GM13976 (cell line): ENCODE results near the gene ZDHHC18.

Experiments used
- DNase-seq: peaks from one replicate; pipeline ENCODE4 v3.0.0; 2012; ENCODE audit warnings: low spot score
- in situ Hi-C: fragments of 300-500 bp; cut with MboI; formaldehyde crosslinking; loops from one replicate; pipeline ENCODE4 v1.12.0; 2022; ENCODE audit warnings: low sequenced_read_pairs, mixed read lengths, inconsistent platforms; ENCODE audit not compliant: unreplicated experiment
- TF ChIP-seq, protein P1 (sequence below): IDR thresholded peaks from 2 replicates; pipeline ENCODE4 v1.5.1; 2012; ENCODE audit warnings: borderline replicate concordance, mild to moderate bottlenecking; ENCODE audit not compliant: insufficient read depth; ENCODE audit errors: extremely low read depth, missing control alignments, control extremely low read depth

The ZDHHC18 gene

DNA sequence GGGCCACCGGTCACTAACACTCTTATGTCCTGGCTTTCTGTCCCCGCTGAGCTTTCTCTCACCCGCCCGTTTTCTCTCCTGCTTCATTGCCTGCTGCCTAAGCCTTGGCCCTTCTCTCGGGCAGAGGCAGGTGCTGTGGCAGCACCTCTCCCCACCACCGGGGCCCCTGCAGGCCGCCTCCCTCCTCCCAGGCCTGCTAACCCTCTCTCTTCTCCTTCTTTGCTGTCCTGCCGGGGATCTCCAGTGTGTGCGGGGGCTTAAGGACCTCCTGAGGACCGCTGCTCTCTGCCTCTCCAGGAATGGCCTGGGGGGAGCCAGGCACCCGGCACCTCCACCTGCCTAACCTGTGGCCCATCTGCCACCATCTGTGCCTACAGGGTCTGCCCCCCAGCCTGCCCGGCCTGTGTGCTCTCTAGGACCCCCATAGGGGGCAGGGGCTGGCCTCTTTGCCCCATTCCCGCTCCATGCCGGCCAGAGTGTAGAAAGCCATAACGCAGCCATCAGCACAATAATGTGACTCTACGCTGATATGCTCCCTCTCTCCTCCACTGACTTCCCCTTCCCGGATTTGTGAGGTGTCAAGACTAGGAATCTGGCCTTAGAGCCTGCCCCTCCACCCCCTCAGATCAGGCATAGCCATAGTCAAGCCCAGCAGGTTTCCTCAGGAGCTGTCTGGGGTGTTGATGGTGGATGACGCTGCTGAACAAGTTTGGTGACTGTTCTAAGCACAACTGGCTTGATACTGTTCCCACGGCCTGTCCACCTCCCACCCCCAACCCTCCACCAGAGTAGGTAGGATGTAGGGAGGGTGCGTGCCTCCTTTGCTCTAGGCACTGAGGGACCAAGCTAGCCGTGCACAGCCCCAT, 30.3 kb downstream of the ZDHHC18 start:
- DNase-seq: no peak
- TF ChIP-seq, protein P1, sequence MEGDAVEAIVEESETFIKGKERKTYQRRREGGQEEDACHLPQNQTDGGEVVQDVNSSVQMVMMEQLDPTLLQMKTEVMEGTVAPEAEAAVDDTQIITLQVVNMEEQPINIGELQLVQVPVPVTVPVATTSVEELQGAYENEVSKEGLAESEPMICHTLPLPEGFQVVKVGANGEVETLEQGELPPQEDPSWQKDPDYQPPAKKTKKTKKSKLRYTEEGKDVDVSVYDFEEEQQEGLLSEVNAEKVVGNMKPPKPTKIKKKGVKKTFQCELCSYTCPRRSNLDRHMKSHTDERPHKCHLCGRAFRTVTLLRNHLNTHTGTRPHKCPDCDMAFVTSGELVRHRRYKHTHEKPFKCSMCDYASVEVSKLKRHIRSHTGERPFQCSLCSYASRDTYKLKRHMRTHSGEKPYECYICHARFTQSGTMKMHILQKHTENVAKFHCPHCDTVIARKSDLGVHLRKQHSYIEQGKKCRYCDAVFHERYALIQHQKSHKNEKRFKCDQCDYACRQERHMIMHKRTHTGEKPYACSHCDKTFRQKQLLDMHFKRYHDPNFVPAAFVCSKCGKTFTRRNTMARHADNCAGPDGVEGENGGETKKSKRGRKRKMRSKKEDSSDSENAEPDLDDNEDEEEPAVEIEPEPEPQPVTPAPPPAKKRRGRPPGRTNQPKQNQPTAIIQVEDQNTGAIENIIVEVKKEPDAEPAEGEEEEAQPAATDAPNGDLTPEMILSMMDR: no peak
- in situ Hi-C loops: no loop called here

DNA sequence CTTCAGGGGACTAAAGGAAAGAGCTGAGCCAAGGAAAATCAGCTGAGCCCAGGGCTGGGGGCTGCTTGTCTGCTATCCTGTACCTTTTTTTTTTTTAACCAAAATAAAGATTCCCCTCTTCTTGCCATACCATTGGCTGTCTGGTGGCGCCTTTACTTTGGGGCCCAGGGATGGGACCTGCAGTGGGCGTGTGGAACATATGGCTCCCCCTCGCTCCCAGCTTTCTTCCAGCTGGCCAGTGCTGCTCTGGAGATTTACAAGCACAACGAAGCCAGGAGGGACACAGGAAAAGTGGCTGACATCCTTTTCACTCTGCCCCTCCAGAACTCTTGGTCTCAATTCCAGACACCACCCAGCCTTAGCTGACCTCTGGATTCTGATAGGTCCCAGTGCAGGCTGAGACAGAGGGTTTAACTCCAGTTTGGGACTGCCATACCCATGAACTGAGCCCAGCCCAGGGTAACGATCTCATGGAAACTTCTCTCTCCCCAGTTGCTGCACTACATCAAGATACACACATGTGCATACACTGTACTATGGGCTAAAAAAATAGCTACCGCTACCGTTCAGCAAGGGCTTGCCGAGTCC, 31.1 kb downstream of the ZDHHC18 start:
- no peak for DNase-seq
- TF ChIP-seq, protein P1: no peak
- in situ Hi-C loops: no loop called here

DNA sequence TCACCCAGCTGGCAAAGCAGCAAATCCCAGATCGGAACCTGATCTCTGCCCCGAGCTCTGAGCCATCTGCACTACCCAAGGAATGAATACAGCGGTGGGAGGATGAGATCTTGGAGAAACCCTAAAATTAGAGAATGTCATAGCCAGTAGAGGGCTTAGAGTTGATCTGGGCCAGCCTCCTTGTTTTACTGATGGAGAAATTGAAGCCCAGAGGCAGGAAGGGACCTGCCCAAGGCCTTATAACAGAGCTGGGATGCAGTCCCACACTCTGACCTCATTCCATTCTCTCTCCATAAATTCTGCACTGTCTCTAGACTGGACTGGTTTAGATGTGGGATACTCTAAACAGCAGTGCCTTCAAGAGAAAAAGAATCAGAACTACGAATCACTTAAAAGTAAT, 31.7 kb downstream of the ZDHHC18 start:
- in situ Hi-C loops: no loop called here
- no peak for DNase-seq
- TF ChIP-seq, protein P1: no peak

DNA sequence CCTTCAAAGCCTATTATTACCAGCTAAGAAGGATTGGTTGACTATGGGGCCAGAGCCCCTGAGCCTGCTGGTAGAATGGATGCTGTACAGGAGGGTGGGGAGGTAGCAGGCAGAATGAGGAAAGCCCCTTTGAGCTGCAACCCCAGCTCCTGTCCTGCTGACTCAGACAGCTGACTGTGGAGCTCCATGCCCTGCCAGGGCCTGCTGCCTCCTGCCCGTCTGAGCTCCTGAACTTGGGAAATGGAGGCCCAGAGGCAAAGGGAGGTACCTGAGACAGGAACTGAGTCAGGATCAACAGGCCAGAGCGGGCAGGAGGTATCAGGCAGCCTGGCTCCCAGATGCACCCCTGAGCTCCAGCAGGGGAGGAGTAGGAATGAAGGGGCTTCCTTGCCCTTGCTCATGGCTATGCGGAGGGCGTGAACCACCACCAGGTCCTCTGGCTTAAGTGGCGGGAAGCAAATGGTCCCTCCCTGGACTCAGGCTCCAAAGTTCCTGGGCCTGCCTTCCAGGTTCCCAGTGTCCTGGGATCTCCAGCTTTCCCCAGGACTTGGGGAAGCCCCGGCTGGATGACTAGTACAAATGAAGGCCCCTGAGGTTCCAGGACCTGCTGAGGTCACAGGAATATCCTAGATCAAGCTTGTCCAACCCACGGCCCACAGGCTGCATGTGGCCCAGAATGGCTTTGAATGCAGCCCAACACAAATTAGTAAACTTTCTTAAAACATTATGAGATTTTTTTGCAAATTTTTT, 32.6 kb downstream of the ZDHHC18 start:
- in situ Hi-C loops: no loop called here
- no peak for DNase-seq
- TF ChIP-seq, protein P1: no peak

DNA sequence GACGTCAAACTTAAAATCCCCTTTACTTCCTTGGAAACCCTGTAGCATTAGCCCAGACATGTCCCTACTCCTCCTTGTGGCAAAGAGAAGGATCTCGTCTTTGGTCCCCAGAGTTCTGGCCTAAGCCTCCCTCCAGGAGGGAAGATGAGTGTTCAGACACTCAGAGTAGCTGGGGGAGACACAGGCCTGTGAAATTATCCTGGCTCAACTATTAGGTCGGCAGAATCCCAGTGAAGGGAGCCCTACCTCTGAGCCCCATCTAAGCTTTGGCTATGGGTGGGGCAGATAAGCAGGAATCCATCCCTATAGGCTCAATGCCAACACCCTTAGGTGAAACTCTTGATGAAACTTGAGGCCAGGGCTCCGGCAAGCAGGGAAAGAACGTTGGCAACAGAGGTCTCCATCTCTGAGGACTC, 34.8 kb downstream of the ZDHHC18 start:
- TF ChIP-seq, protein P1: no peak
- in situ Hi-C loops: no loop called here
- DNase-seq: no peak

DNA sequence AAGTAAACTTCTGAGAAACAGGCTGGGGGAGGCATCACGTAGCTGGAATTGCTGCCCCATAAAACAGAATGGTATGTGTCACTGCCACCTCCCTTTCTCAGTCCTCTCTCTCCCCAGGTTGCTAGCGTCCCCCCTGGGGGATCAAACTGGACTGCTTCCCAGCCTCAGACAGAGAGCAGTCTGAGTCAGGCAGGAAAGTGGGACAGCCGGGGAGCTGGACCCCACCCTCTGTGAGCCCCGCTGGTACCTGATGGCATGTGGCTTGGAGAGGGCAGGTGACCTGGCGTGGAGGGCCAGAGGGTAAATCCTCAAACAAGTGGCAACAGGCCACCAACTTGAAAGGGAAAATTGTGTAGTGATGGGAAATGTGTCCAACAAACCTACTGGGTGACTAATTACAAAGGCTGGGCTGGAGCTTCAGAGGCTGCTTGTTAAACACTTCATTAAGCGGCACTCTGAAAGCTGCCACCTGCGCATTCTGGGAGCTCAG, 35.4 kb downstream of the ZDHHC18 start:
- no peak for DNase-seq
- in situ Hi-C loops: no loop called here
- TF ChIP-seq, protein P1: no peak
